HEK293 (cell line): Measurements from ENCODE around the gene AHCYL2.

Source experiments
- CTCF ChIA-PET: fragments of 350-600 bp; formaldehyde crosslinking; extraction: SDS; loops from one replicate; lab custom pipeline; 2021; ENCODE audit warnings: antibody characterized with exemption; lab: Yijun Ruan, JAX
- POLR2A ChIA-PET: fragments of 300-600 bp; formaldehyde crosslinking; extraction: SDS; loops from one replicate; lab custom pipeline; 2020; ENCODE audit warnings: antibody characterized with exemption, inconsistent platforms; lab: Yijun Ruan, JAX
- H3K27ac ChIP-seq: fragments of 200-500 bp; sonication (Bioruptor generic); 2 replicates; pipeline ENCODE4 v1.5.1; 2014; ENCODE audit warnings: low read depth, low read length, control low read depth, inconsistent platforms; ENCODE audit errors: extremely low read depth
- H3K36me3 ChIP-seq, 2 experiments: fragments of 200-500 bp in 1 of 2; sonication (Bioruptor generic) in 1 of 2; 1 replicate in 1 of 2; 2 replicates in 1 of 2; pipeline ENCODE4 v1.5.1; 2014 to 2017; ENCODE audit warnings: inconsistent platforms in 2 of 2, low read length in 2 of 2; ENCODE audit not compliant: control insufficient read depth in 2 of 2, insufficient read depth in 1 of 2
- H3K4me1 ChIP-seq: fragments of 200-500 bp; sonication (Bioruptor generic); 2 replicates; pipeline ENCODE4 v1.5.1; 2014; ENCODE audit warnings: mild to moderate bottlenecking, low read length, inconsistent platforms; ENCODE audit not compliant: control insufficient read depth, insufficient read depth
- H3K4me3 ChIP-seq: 2 replicates; pipeline ENCODE4 v1.5.1; 2011; ENCODE audit warnings: low read depth, mild to moderate bottlenecking, control low read depth, low read length, moderate library complexity
- H3K9me3 ChIP-seq: fragments of 200-500 bp; sonication (Bioruptor generic); 2 replicates; pipeline ENCODE4 v1.5.1; 2014; ENCODE audit warnings: low read depth, low read length, inconsistent platforms; ENCODE audit not compliant: control insufficient read depth, insufficient read depth
- ATF2 ChIP-seq: fragments of 450-650 bp; formaldehyde crosslinking; IDR thresholded peaks from 2 replicates; pipeline ENCODE4 v1.5.1; 2016; ENCODE audit warnings: missing biosample characterization, missing genetic modification characterization, low read depth
- GFI1B ChIP-seq: fragments of 450-650 bp; formaldehyde crosslinking; IDR thresholded peaks from 2 replicates; pipeline ENCODE4 v1.5.1; 2016; ENCODE audit warnings: missing biosample characterization, missing genetic modification characterization
- KLF10 ChIP-seq: fragments of 450-650 bp; IDR thresholded peaks from 2 replicates; pipeline ENCODE4 v1.5.1; 2018; ENCODE audit warnings: missing biosample characterization, mild to moderate bottlenecking, missing genetic modification characterization
- KLF17 ChIP-seq: fragments of 450-650 bp; formaldehyde crosslinking; IDR thresholded peaks from 2 replicates; pipeline ENCODE4 v1.5.1; 2016; ENCODE audit warnings: missing biosample characterization, missing genetic modification characterization
- OVOL3 ChIP-seq: fragments of 450-650 bp; formaldehyde crosslinking; IDR thresholded peaks from 2 replicates; pipeline ENCODE4 v1.5.1; 2016; ENCODE audit warnings: missing biosample characterization, missing genetic modification characterization
- PRDM6 ChIP-seq: fragments of 450-650 bp; formaldehyde crosslinking; IDR thresholded peaks from 2 replicates; pipeline ENCODE4 v1.5.1; 2017; ENCODE audit warnings: missing biosample characterization, missing genetic modification characterization
- REST ChIP-seq: fragments of 450-650 bp; formaldehyde crosslinking; IDR thresholded peaks from 2 replicates; pipeline ENCODE4 v1.5.1; 2016; ENCODE audit warnings: missing biosample characterization, missing genetic modification characterization
- TRIM28 ChIP-seq: IDR thresholded peaks from 2 replicates; pipeline ENCODE4 v1.6.1; 2011; ENCODE audit warnings: low read length, control low read depth, borderline replicate concordance
- ZBTB11 ChIP-seq: fragments of 450-650 bp; formaldehyde crosslinking; conservative IDR thresholded peaks from 2 replicates; pipeline ENCODE4 v1.5.1; 2016; ENCODE audit warnings: low read depth, missing biosample characterization, missing genetic modification characterization
- ZBTB48 ChIP-seq: fragments of 450-650 bp; formaldehyde crosslinking; IDR thresholded peaks from 2 replicates; pipeline ENCODE4 v1.5.1; 2016; ENCODE audit warnings: missing biosample characterization, missing genetic modification characterization
- ZNF132 ChIP-seq: fragments of 450-650 bp; formaldehyde crosslinking; IDR thresholded peaks from 2 replicates; pipeline ENCODE4 v1.5.1; 2017; ENCODE audit warnings: missing biosample characterization, missing genetic modification characterization, borderline replicate concordance
- ZNF133 ChIP-seq: fragments of 450-650 bp; formaldehyde crosslinking; IDR thresholded peaks from 2 replicates; pipeline ENCODE4 v1.5.1; 2016; ENCODE audit warnings: missing biosample characterization, missing genetic modification characterization
- ZNF248 ChIP-seq: fragments of 450-650 bp; formaldehyde crosslinking; IDR thresholded peaks from 2 replicates; pipeline ENCODE4 v1.5.1; 2017; ENCODE audit warnings: missing biosample characterization, missing genetic modification characterization
- ZNF280D ChIP-seq: fragments of 450-650 bp; formaldehyde crosslinking; IDR thresholded peaks from 2 replicates; pipeline ENCODE4 v1.5.1; 2016; ENCODE audit warnings: missing biosample characterization, missing genetic modification characterization
- ZNF350 ChIP-seq: fragments of 450-650 bp; formaldehyde crosslinking; IDR thresholded peaks from 2 replicates; pipeline ENCODE4 v1.5.0; 2017; ENCODE audit warnings: missing biosample characterization, mild to moderate bottlenecking, missing genetic modification characterization
- ZNF514 ChIP-seq: fragments of 450-650 bp; formaldehyde crosslinking; IDR thresholded peaks from 2 replicates; pipeline ENCODE4 v1.5.1; 2016; ENCODE audit warnings: missing biosample characterization, missing genetic modification characterization
- ZNF629 ChIP-seq: fragments of 450-650 bp; formaldehyde crosslinking; IDR thresholded peaks from 2 replicates; pipeline ENCODE4 v1.5.1; 2017; ENCODE audit warnings: missing biosample characterization, missing genetic modification characterization
- ZNF654 ChIP-seq: fragments of 450-650 bp; formaldehyde crosslinking; IDR thresholded peaks from 2 replicates; pipeline ENCODE4 v1.5.1; 2016; ENCODE audit warnings: low read depth, missing biosample characterization, missing genetic modification characterization
- ZNF707 ChIP-seq: fragments of 450-650 bp; formaldehyde crosslinking; IDR thresholded peaks from 2 replicates; pipeline ENCODE4 v1.5.1; 2016; ENCODE audit warnings: missing biosample characterization, missing genetic modification characterization

AHCYL2 gene

GRCh38 chr7:129203050-129203741 lies 21.6 kb upstream of the AHCYL2 start:
- Histone ChIP-seq H3K4me3 (no peak overlapping the region), H3K27ac (no peak overlapping the region), H3K9me3 (no peaks in the 10 kb centered on the region), H3K36me3 (peaks cover 0 to 24% of the 10 kb centered on the region in 2 experiments; a peak in 2 of 3 replicates), H3K4me1 (no peaks in the 10 kb centered on the region)
- POLR2A ChIA-PET: no interaction called here
- CTCF ChIA-PET: interaction anchor here (1.1 to 1.7 kb wide), 2 partner anchors 8 to 40 kb away, joined by 9 read pairs; no protein-coding TSS in a partner anchor
- no peak for TF ChIP-seq KLF17
- TF ChIP-seq PRDM6 (tag by site-specific recombination): no peak
- no peak for TF ChIP-seq ZNF132 (tag by site-specific recombination)
- no peak for TF ChIP-seq ZNF248 (tag by site-specific recombination)
- no peak for TF ChIP-seq ZNF654 (tag by site-specific recombination)
- no peak for TF ChIP-seq ZBTB48 (tag by site-specific recombination)
- no peak for TF ChIP-seq ATF2 (tag by site-specific recombination)
- no peak for TF ChIP-seq ZNF350 (tag by site-specific recombination)
- no peak for TF ChIP-seq OVOL3
- no peak for TF ChIP-seq TRIM28
- TF ChIP-seq ZNF514: no peak
- TF ChIP-seq GFI1B (tag by site-specific recombination): no peak
- no peak for TF ChIP-seq ZBTB11 (tag by site-specific recombination)
- no peak for TF ChIP-seq REST (tag by site-specific recombination)
- TF ChIP-seq KLF10 (tag by site-specific recombination): no peak
- TF ChIP-seq ZNF629 (tag by site-specific recombination): no peak
- no peak for TF ChIP-seq ZNF280D (tag by site-specific recombination)
- TF ChIP-seq ZNF133: no peak
- TF ChIP-seq ZNF707 (tag by site-specific recombination): no peak
